ENCODE results near the gene NPAS4.
A peak's percentile ranks its signal among the peaks of the same experiment; 100 is the strongest.
"Not testable (repeated sequence)": the region's sequence is repeated elsewhere in the genome, so short reads cannot be mapped to it uniquely, and the experiment has no call there.

NPAS4 gene

GRCh38 chr11:66420671-66421476 is at the start of gene NPAS4:
TSS of gene NPAS4 (plus strand) at chr11:66421035. CDS start at chr11:66421180, 145 bp downstream.
- Histone ChIP-seq H3K9me3 (ENCODE audit: control insufficient read depth in 2 of 2, low read length in 2 of 2) (no peaks in the 10 kb centered on the region), H3K36me3 (ENCODE audit: control insufficient read depth in 2 of 2, insufficient read depth in 2 of 2, low read length in 2 of 2) (no peaks in the 10 kb centered on the region), H3K27ac (ENCODE audit: low read depth in 2 of 2, low read length in 2 of 2) (no peak within 1 kb of the TSS), H3K4me1 (ENCODE audit: control insufficient read depth in 2 of 2, insufficient read depth in 2 of 2, low read length in 2 of 2) (no peaks in the 10 kb centered on the region), H3K4me3 (ENCODE audit: low read length in 2 of 2) (no peak within 1 kb of the TSS), H3K9ac (ENCODE audit: low read depth in 1 of 2, low read length in 2 of 2) (no peak within 1 kb of the TSS), H3K27me3 (ENCODE audit: control insufficient read depth in 2 of 2, insufficient read depth in 2 of 2, low read length in 2 of 2) (peaks cover 2 to 14% of the 10 kb centered on the region in 2 donors)

- Histone ChIP-seq H3K36me3 (ENCODE audit: control insufficient read depth in 2 of 2, insufficient read depth in 2 of 2, low read length in 2 of 2) (peaks cover 8 to 13% of the 10 kb centered on the region in 2 donors), H3K27ac (ENCODE audit: low read depth in 2 of 2, low read length in 2 of 2) (peak within 1 kb of the TSS; percentile 83 to 87), H3K27me3 (ENCODE audit: control insufficient read depth in 2 of 2, insufficient read depth in 2 of 2, low read length in 2 of 2) (no peaks in the 10 kb centered on the region), H3K9ac (ENCODE audit: low read depth in 1 of 2, low read length in 2 of 2) (peak within 1 kb of the TSS; percentile 72 to 88), H3K9me3 (ENCODE audit: control insufficient read depth in 2 of 2, low read length in 2 of 2) (no peaks in the 10 kb centered on the region), H3K4me1 (ENCODE audit: control insufficient read depth in 2 of 2, insufficient read depth in 2 of 2, low read length in 2 of 2) (peaks cover 4 to 16% of the 10 kb centered on the region in 2 donors), H3K4me3 (ENCODE audit: low read length in 2 of 2) (peak within 1 kb of the TSS; percentile 72 to 80)
Measured at GRCh38 chr11:66371627-66372415, 49.0 kb upstream of the NPAS4 start, which contains the start of gene SLC29A2. TSS of gene SLC29A2 (minus strand) at chr11:66371760. CDS start at chr11:66371591, 169 bp downstream.

GRCh38 chr11:66373265-66373664 is 47.6 kb upstream of the NPAS4 start:
- no peaks in the 10 kb centered on the region for H3K27me3 ChIP-seq (ENCODE audit: control insufficient read depth in 2 of 2, insufficient read depth in 2 of 2, low read length in 2 of 2)
- peaks cover 2 to 3% of the 10 kb centered on the region in 2 donors for H3K36me3 ChIP-seq (ENCODE audit: control insufficient read depth in 2 of 2, insufficient read depth in 2 of 2, low read length in 2 of 2)
- no peak overlapping the region for H3K4me3 ChIP-seq (ENCODE audit: low read length in 2 of 2)
- no peak overlapping the region for H3K27ac ChIP-seq (ENCODE audit: low read depth in 2 of 2, low read length in 2 of 2)
- H3K9ac ChIP-seq (ENCODE audit: low read depth in 1 of 2, low read length in 2 of 2), result no peak overlapping the region
- H3K9me3 ChIP-seq (ENCODE audit: control insufficient read depth in 2 of 2, low read length in 2 of 2), result no peaks in the 10 kb centered on the region
- H3K4me1 ChIP-seq (ENCODE audit: control insufficient read depth in 2 of 2, insufficient read depth in 2 of 2, low read length in 2 of 2), result peaks cover 4 to 16% of the 10 kb centered on the region in 2 donors

- not testable (repeated sequence) for H3K27ac ChIP-seq (ENCODE audit: low read depth in 2 of 2, low read length in 2 of 2); H3K4me3 ChIP-seq (ENCODE audit: low read length in 2 of 2); H3K9me3 ChIP-seq (ENCODE audit: control insufficient read depth in 2 of 2, low read length in 2 of 2); H3K9ac ChIP-seq (ENCODE audit: low read depth in 1 of 2, low read length in 2 of 2); H3K36me3 ChIP-seq (ENCODE audit: control insufficient read depth in 2 of 2, insufficient read depth in 2 of 2, low read length in 2 of 2); H3K27me3 ChIP-seq (ENCODE audit: control insufficient read depth in 2 of 2, insufficient read depth in 2 of 2, low read length in 2 of 2)
- peaks cover 4 to 16% of the 10 kb centered on the region in 2 donors for H3K4me1 ChIP-seq (ENCODE audit: control insufficient read depth in 2 of 2, insufficient read depth in 2 of 2, low read length in 2 of 2)
Measured at GRCh38 chr11:66373690-66374287, 47.0 kb upstream of the NPAS4 start.

- H3K4me1 ChIP-seq (ENCODE audit: control insufficient read depth in 2 of 2, insufficient read depth in 2 of 2, low read length in 2 of 2); H3K9ac ChIP-seq (ENCODE audit: low read depth in 1 of 2, low read length in 2 of 2); H3K4me3 ChIP-seq (ENCODE audit: low read length in 2 of 2); H3K27ac ChIP-seq (ENCODE audit: low read depth in 2 of 2, low read length in 2 of 2); H3K27me3 ChIP-seq (ENCODE audit: control insufficient read depth in 2 of 2, insufficient read depth in 2 of 2, low read length in 2 of 2); H3K36me3 ChIP-seq (ENCODE audit: control insufficient read depth in 2 of 2, insufficient read depth in 2 of 2, low read length in 2 of 2); H3K9me3 ChIP-seq (ENCODE audit: control insufficient read depth in 2 of 2, low read length in 2 of 2): not testable (repeated sequence)
Measured at GRCh38 chr11:66380264-66380663, 40.6 kb upstream of the NPAS4 start.

GRCh38 chr11:66384316-66384715 is 36.5 kb upstream of the NPAS4 start:
- H3K4me3 ChIP-seq (ENCODE audit: low read length in 2 of 2); H3K9ac ChIP-seq (ENCODE audit: low read depth in 1 of 2, low read length in 2 of 2); H3K27ac ChIP-seq (ENCODE audit: low read depth in 2 of 2, low read length in 2 of 2); H3K36me3 ChIP-seq (ENCODE audit: control insufficient read depth in 2 of 2, insufficient read depth in 2 of 2, low read length in 2 of 2); H3K9me3 ChIP-seq (ENCODE audit: control insufficient read depth in 2 of 2, low read length in 2 of 2); H3K27me3 ChIP-seq (ENCODE audit: control insufficient read depth in 2 of 2, insufficient read depth in 2 of 2, low read length in 2 of 2); H3K4me1 ChIP-seq (ENCODE audit: control insufficient read depth in 2 of 2, insufficient read depth in 2 of 2, low read length in 2 of 2): not testable (repeated sequence)

GRCh38 chr11:66386171-66387069 is 34.4 kb upstream of the NPAS4 start:
- Histone ChIP-seq H3K4me1 (ENCODE audit: control insufficient read depth in 2 of 2, insufficient read depth in 2 of 2, low read length in 2 of 2) (no peaks in the 10 kb centered on the region), H3K27ac (ENCODE audit: low read depth in 2 of 2, low read length in 2 of 2) (no peak overlapping the region), H3K36me3 (ENCODE audit: control insufficient read depth in 2 of 2, insufficient read depth in 2 of 2, low read length in 2 of 2) (no peaks in the 10 kb centered on the region), H3K9ac (ENCODE audit: low read depth in 1 of 2, low read length in 2 of 2) (peak overlapping the region in 1 of 2 donors; percentile 58), H3K27me3 (ENCODE audit: control insufficient read depth in 2 of 2, insufficient read depth in 2 of 2, low read length in 2 of 2) (no peaks in the 10 kb centered on the region), H3K4me3 (ENCODE audit: low read length in 2 of 2) (peak overlapping the region in 1 of 2 donors; percentile 20), H3K9me3 (ENCODE audit: control insufficient read depth in 2 of 2, low read length in 2 of 2) (no peaks in the 10 kb centered on the region)

GRCh38 chr11:66388780-66389386 is 32.0 kb upstream of the NPAS4 start:
- H3K36me3 ChIP-seq (ENCODE audit: control insufficient read depth in 2 of 2, insufficient read depth in 2 of 2, low read length in 2 of 2), result no peaks in the 10 kb centered on the region
- no peak overlapping the region for H3K4me3 ChIP-seq (ENCODE audit: low read length in 2 of 2)
- H3K27ac ChIP-seq (ENCODE audit: low read depth in 2 of 2, low read length in 2 of 2), result no peak overlapping the region
- no peaks in the 10 kb centered on the region for H3K27me3 ChIP-seq (ENCODE audit: control insufficient read depth in 2 of 2, insufficient read depth in 2 of 2, low read length in 2 of 2)
- no peak overlapping the region for H3K9ac ChIP-seq (ENCODE audit: low read depth in 1 of 2, low read length in 2 of 2)
- no peaks in the 10 kb centered on the region for H3K9me3 ChIP-seq (ENCODE audit: control insufficient read depth in 2 of 2, low read length in 2 of 2)
- H3K4me1 ChIP-seq (ENCODE audit: control insufficient read depth in 2 of 2, insufficient read depth in 2 of 2, low read length in 2 of 2), result no peaks in the 10 kb centered on the region

GRCh38 chr11:66391322-66391721 is 29.5 kb upstream of the NPAS4 start:
- Histone ChIP-seq H3K36me3 (ENCODE audit: control insufficient read depth in 2 of 2, insufficient read depth in 2 of 2, low read length in 2 of 2) (no peaks in the 10 kb centered on the region), H3K4me3 (ENCODE audit: low read length in 2 of 2) (no peak overlapping the region), H3K9me3 (ENCODE audit: control insufficient read depth in 2 of 2, low read length in 2 of 2) (no peaks in the 10 kb centered on the region)

More at GRCh38 chr11:66391322-66391721, 29.5 kb upstream of the NPAS4 start:
- no peak overlapping the region for H3K9ac ChIP-seq (ENCODE audit: low read depth in 1 of 2, low read length in 2 of 2)
- H3K27ac ChIP-seq (ENCODE audit: low read depth in 2 of 2, low read length in 2 of 2), result no peak overlapping the region
- no peaks in the 10 kb centered on the region for H3K4me1 ChIP-seq (ENCODE audit: control insufficient read depth in 2 of 2, insufficient read depth in 2 of 2, low read length in 2 of 2)
- H3K27me3 ChIP-seq (ENCODE audit: control insufficient read depth in 2 of 2, insufficient read depth in 2 of 2, low read length in 2 of 2), result no peaks in the 10 kb centered on the region
